K562 (cell line): ENCODE measurements around the gene KDM2B. TPM values are rescaled to one million over a fixed set of nuclear protein-coding genes. Genes with fewer than 3 reads are reported as not detected.

ENCODE experiments used
- CHD4 ChIP-seq: fragments of 200-600 bp; sonication (generic); IDR thresholded peaks from 3 replicates; pipeline ENCODE4 v1.6.1; 2012; ENCODE audit warnings: low read depth, mild to moderate bottlenecking, mixed read lengths, low read length, inconsistent platforms; ENCODE audit not compliant: insufficient read depth, insufficient replicate concordance, poor library complexity, severe bottlenecking
- CREB5 ChIP-seq: fragments of 250-450 bp; sonication (Bioruptor Pico); IDR thresholded peaks from 2 replicates; pipeline ENCODE4 v1.5.0; 2020; ENCODE audit warnings: mild to moderate bottlenecking
- CTBP1 ChIP-seq: fragments of 450-650 bp; IDR thresholded peaks from 2 replicates; pipeline ENCODE4 v1.6.1; 2016; ENCODE audit warnings: borderline replicate concordance
- E2F3 ChIP-seq: fragments of 250-450 bp; sonication (Bioruptor Pico); IDR thresholded peaks from 2 replicates; pipeline ENCODE4 v1.4.0; 2020; ENCODE audit warnings: mild to moderate bottlenecking
- EGR1 ChIP-seq: fragments of 450-650 bp; conservative IDR thresholded peaks from 2 replicates; pipeline ENCODE4 v1.6.1; 2017; ENCODE audit warnings: mild to moderate bottlenecking
- FOXA1 ChIP-seq: fragments of 450-650 bp; IDR thresholded peaks from 2 replicates; pipeline ENCODE4 v1.6.1; 2016; ENCODE audit warnings: mild to moderate bottlenecking, borderline replicate concordance
- HNRNPH1 ChIP-seq: fragments of 200-400 bp; formaldehyde crosslinking; optimal IDR thresholded peaks from 2 replicates; pipeline ENCODE3; 2017; ENCODE audit warnings: low read depth, mild to moderate bottlenecking, low read length, moderate library complexity
- MBD2 ChIP-seq: sonication (generic); IDR thresholded peaks from 2 replicates; pipeline ENCODE4 v1.6.1; 2016; ENCODE audit warnings: low read depth, borderline replicate concordance
- MXI1 ChIP-seq: IDR thresholded peaks from 2 replicates; pipeline ENCODE4 v1.6.1; 2011; ENCODE audit warnings: low read depth, mild to moderate bottlenecking, improper control_type of control experiment, low read length
- NBN ChIP-seq: fragments of 450-650 bp; IDR thresholded peaks from 2 replicates; pipeline ENCODE4 v1.6.1; 2016; ENCODE audit warnings: low read depth, mild to moderate bottlenecking
- POLR2A ChIP-seq: fragments of 450-650 bp; conservative IDR thresholded peaks from 2 replicates; pipeline ENCODE4 v1.6.1; 2016
- RBBP5 ChIP-seq: fragments of 200-600 bp; sonication (generic); IDR thresholded peaks from 2 replicates; pipeline ENCODE4 v1.6.1; 2012; ENCODE audit warnings: borderline replicate concordance, mild to moderate bottlenecking, low read length, control low read depth, inconsistent platforms; ENCODE audit not compliant: insufficient read depth, poor library complexity, severe bottlenecking
- SREBF1 ChIP-seq: fragments of 150-350 bp; IDR thresholded peaks from 2 replicates; pipeline ENCODE4 v1.6.1; 2014; ENCODE audit warnings: antibody characterized with exemption, low read depth, low read length, borderline replicate concordance
- SUPT5H ChIP-seq: fragments of 450-650 bp; IDR thresholded peaks from 2 replicates; pipeline ENCODE4 v1.6.1; 2016
- TAF1 ChIP-seq: IDR thresholded peaks from 2 replicates; pipeline ENCODE4 v1.6.1; 2011; ENCODE audit warnings: mild to moderate bottlenecking, low read length, moderate library complexity; ENCODE audit not compliant: insufficient read depth, control insufficient read depth, severe bottlenecking; ENCODE audit errors: extremely low read depth
- ZNF511 ChIP-seq: sonication (generic); formaldehyde crosslinking; IDR thresholded peaks from 2 replicates; pipeline ENCODE4 v1.8.0; 2022; ENCODE audit warnings: mild to moderate bottlenecking, missing genetic modification reagents
- polyA plus RNA-seq, 8 experiments: library from polyadenylated mRNA; depleted of rRNA in 4 of 8; stranded (reverse) in 5 of 8; unstranded in 3 of 8; fragments of >200 nt; fragmentation: Nextera tagmentation in 2 of 8; fragmentation: Illumina TruSeq in 1 of 8; extraction: Ambion mirVana in 2 of 8; extraction: Trizol in 1 of 8; gene quantifications; 2 replicates each; pipeline versions ENCODE4 v1.2.1 to v1.2.3, GENCODE V29; 2011 to 2014; ENCODE audit warnings: inconsistent platforms in 1 of 8, missing spikeins in 1 of 8
- total RNA-seq, 7 experiments: library from RNA; depleted of rRNA in 6 of 7; stranded (reverse); fragments of >200 nt in 6 of 7; fragmentation: Illumina TruSeq in 2 of 7; extraction: Trizol in 2 of 7; gene quantifications; 2 replicates each; pipeline versions ENCODE4 v1.2.1 to v1.2.3, GENCODE V29; 2011 to 2021; ENCODE audit warnings: low replicate concordance in 1 of 7
- TF ChIP-seq, protein P1 (sequence below): fragments of 450-650 bp; formaldehyde crosslinking; IDR thresholded peaks from 2 replicates; pipeline ENCODE4 v1.4.0; 2020; ENCODE audit warnings: mild to moderate bottlenecking, moderate library complexity
- TF ChIP-seq, protein P2 (sequence below): fragments of 450-650 bp; formaldehyde crosslinking; IDR thresholded peaks from 2 replicates; pipeline ENCODE4 v1.4.0; 2020; ENCODE audit warnings: mild to moderate bottlenecking, moderate library complexity
- TF ChIP-seq, protein P3 (sequence below): sonication (generic); formaldehyde crosslinking; IDR thresholded peaks from 2 replicates; pipeline ENCODE4 v1.8.1; 2023; ENCODE audit warnings: mild to moderate bottlenecking, missing genetic modification reagents

The KDM2B gene
- total and polyA plus RNA-seq, 9 of the 15 experiments (the other 6 are each of a cell fraction or from before 2014, with no cell fraction given), result 7.4 to 50.5 (median 22.5) TPM

- TF ChIP-seq ZNF511 (CRISPR knock-in tag) (peak; percentile 62; the same call in 1 of the 2 replicates), FOXA1 (no peak), SREBF1 (no peak), SUPT5H (peak; percentile 98), CTBP1 (peak; percentile 83), EGR1 (peak; percentile 89), MBD2 (peak; percentile 95), TAF1 (peak; percentile 97), RBBP5 (peak; percentile 79), POLR2A (peak; percentile 98), CREB5 (CRISPR knock-in tag) (no peak), NBN (0 out of 2 replicates have a peak, but pooled peaks have one; percentile 40), CHD4 (no peak), HNRNPH1 (no peak), E2F3 (CRISPR knock-in tag) (peak; percentile 88), MXI1 (peak; percentile 42; the same call in 1 of the 2 replicates)
- TF ChIP-seq, protein P1, sequence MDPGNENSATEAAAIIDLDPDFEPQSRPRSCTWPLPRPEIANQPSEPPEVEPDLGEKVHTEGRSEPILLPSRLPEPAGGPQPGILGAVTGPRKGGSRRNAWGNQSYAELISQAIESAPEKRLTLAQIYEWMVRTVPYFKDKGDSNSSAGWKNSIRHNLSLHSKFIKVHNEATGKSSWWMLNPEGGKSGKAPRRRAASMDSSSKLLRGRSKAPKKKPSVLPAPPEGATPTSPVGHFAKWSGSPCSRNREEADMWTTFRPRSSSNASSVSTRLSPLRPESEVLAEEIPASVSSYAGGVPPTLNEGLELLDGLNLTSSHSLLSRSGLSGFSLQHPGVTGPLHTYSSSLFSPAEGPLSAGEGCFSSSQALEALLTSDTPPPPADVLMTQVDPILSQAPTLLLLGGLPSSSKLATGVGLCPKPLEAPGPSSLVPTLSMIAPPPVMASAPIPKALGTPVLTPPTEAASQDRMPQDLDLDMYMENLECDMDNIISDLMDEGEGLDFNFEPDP, result no peak
- TF ChIP-seq, protein P2, sequence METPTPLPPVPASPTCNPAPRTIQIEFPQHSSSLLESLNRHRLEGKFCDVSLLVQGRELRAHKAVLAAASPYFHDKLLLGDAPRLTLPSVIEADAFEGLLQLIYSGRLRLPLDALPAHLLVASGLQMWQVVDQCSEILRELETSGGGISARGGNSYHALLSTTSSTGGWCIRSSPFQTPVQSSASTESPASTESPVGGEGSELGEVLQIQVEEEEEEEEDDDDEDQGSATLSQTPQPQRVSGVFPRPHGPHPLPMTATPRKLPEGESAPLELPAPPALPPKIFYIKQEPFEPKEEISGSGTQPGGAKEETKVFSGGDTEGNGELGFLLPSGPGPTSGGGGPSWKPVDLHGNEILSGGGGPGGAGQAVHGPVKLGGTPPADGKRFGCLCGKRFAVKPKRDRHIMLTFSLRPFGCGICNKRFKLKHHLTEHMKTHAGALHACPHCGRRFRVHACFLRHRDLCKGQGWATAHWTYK (CRISPR knock-in tag), result 0 out of 2 replicates have a peak, but pooled peaks have one; percentile 42
- TF ChIP-seq, protein P3, sequence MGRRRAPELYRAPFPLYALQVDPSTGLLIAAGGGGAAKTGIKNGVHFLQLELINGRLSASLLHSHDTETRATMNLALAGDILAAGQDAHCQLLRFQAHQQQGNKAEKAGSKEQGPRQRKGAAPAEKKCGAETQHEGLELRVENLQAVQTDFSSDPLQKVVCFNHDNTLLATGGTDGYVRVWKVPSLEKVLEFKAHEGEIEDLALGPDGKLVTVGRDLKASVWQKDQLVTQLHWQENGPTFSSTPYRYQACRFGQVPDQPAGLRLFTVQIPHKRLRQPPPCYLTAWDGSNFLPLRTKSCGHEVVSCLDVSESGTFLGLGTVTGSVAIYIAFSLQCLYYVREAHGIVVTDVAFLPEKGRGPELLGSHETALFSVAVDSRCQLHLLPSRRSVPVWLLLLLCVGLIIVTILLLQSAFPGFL (CRISPR knock-in tag), result no peak
These were observed 181.2 kb downstream of the KDM2B start, which contains the start of gene RNF34 (continued) for GRCh38 chr12:121399391-121400331.
